DLD1 (cell line): ENCODE results near the gene CROCC2.

Experiments used
- in situ Hi-C: cut with HindIII; loops from 2 replicates; pipeline ENCODE4 v1.10.0; 2017; ENCODE audit warnings: low sequenced_read_pairs

The CROCC2 gene

DNA sequence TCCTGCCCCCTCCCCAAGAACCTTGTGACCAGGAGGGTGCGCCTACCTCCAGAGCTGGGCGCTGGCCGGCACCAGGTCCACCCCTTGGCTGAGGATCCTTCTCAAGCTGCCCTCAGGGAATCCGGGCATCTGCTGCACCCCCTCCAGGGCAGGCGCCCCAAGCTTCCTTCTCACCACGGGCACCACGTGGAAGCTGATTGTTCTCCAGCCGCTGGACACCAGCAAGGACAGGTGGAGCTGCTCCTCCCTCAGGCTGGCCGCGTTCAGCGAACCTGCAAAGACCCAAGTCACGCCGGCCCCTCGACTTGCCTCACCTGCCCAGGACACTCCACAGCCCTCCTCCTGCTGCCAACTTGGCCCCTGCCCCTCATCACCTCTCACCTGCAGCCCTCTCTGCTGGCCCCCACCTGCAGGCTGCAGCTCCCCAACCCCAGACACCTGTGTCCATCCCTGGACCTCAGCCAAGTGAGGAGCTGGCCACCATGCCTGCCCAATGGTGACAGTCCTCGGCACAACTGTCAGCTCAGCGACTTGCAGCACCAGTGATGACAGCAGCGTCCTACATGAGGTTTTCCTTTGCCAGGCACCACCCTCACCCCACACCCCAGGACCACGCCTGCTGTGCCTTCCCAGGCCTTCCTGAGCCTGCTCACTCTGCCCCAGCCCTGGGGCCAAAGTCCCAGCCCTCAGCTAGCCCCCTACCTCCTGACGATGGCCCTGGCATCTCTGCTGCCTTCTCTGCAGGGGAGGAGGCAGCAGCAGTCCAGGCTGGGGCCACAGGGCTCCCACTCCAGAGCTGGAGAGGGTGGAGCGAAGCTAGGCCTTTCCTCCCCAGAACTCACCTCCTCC lies 14.4 kb upstream of the CROCC2 start:
- in situ Hi-C loops = no loop called here

GRCh38 chr2:240892356-240892755 lies 13.8 kb upstream of the CROCC2 start:
- in situ Hi-C loops = no loop called here

- in situ Hi-C loops = no loop called here
These were observed 13.2 kb upstream of the CROCC2 start for GRCh38 chr2:240892925-240893324.

GRCh38 chr2:240893363-240893844 lies 12.7 kb upstream of the CROCC2 start:
- in situ Hi-C loops = no loop called here

GRCh38 chr2:240894006-240894405 lies 12.1 kb upstream of the CROCC2 start:
- in situ Hi-C loops = no loop called here

GRCh38 chr2:240894836-240895558 lies 11.1 kb upstream of the CROCC2 start:
- in situ Hi-C loops = no loop called here

GRCh38 chr2:240895656-240896388 lies 10.3 kb upstream of the CROCC2 start, which contains the start of gene MAB21L4:
MAB21L4 (minus strand) TSS chr2:240896156; CDS start chr2:240895997, 159 bp downstream.
- in situ Hi-C loops = no loop called here

GRCh38 chr2:240896394-240896793 lies 9.7 kb upstream of the CROCC2 start:
- in situ Hi-C loops = no loop called here

DNA sequence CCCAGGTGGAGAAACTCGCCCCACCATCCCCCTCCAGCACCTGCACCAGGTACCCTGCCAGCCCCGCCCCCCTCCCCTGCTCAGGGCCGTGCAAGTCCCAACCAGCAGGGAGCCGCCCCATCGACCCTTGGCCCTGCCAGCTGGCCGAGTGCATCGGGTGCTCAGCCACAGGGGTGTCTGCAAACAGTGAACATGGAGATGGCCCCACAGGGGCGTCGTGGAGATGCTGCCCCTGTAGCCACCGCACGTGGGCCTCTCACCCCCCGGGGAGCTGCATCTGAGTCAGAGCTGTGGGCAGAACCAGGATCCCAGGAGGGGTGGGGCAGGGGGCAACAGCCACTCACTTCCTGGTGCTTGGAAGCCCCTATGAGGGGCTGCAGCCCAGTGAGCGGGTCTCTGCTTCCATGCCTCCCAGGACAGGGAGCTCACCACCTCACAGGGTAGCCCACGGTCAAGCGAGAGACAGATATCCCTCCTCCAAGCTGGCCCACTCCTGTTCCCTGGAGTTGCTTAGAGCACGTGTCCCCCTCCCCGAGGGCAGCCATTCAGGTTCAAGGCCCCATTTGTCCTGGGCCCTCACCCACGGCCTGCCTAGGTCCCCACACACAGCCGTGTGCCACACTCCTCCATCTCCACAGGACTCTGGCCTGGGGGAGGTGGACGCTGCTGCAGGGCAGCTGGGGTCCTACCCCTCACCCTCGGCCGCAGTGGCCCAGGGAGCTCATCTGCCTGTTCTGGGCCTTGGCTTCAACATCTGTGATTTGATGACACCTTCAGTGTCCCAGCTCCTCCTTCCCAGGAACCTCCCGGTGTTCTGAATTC lies 9.1 kb upstream of the CROCC2 start:
- in situ Hi-C loops = no loop called here

GRCh38 chr2:240898108-240898730 lies 7.9 kb upstream of the CROCC2 start:
- in situ Hi-C loops = no loop called here

GRCh38 chr2:240898731-240899467 lies 7.2 kb upstream of the CROCC2 start:
- in situ Hi-C loops = no loop called here

DNA sequence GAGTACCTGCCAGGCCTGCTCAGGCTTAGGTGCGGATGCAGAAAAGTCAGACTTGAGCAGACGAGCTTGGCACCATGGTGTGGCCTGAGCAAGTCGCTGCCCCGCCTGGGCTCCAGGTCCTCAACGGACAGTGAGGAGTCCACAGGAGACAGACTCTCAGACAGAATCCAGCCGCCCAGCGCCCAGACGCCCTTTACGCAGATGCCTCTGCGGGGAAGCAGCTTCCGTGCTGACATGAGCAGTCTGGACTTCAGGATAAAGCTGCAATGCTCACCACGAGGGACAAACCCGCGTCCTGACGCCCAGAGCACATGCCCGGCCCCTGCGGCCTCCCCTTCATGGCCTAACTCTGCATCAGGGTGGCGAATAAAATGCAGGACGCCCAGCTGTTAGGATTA lies 6.7 kb upstream of the CROCC2 start:
- in situ Hi-C loops = no loop called here

DNA sequence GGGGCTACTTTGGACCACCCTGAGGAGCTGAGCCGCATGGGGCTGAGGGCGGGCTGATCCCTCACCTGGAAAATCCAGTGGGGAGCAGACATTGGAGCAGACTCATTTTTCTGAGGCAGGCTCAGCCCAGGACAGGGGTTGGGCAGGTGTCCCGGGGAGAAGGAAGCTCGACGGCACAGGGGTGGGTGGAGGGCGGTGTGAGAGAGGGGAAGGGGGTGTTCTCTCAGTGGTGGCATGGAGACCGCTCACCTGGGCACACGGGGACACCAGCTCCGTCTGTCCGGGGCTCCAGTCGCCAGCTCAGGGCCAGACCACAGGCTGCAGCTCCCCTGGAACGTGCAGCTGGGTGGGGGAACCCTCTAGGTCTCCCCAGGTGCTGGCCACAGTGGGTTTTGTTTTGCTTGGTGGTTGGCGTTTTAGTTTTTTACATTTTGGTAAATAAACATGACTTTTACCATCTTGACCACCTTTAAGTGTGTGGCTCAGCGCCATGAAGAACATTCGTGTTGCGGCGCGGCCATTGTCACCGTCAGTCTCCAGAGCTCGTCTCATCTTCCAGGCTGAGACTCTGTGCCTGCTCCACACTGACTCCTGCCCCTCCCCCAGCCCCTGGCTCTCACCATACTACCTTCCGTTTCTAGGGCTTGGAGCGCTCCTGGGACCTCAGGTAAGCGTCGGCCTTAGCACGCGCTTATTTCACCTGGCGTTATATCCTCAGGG lies 5.8 kb upstream of the CROCC2 start:
- in situ Hi-C loops = loop anchor here (10.0 kb wide), 1 partner anchor 56 kb away; no protein-coding TSS in a partner anchor

GRCh38 chr2:240901986-240902614 lies 4.0 kb upstream of the CROCC2 start:
- in situ Hi-C loops = loop anchor here (10.0 kb wide), 1 partner anchor 57 kb away; no protein-coding TSS in a partner anchor

GRCh38 chr2:240902615-240903041 lies 3.5 kb upstream of the CROCC2 start:
- in situ Hi-C loops = loop anchor here (10.0 kb wide), 1 partner anchor 58 kb away; no protein-coding TSS in a partner anchor

DNA sequence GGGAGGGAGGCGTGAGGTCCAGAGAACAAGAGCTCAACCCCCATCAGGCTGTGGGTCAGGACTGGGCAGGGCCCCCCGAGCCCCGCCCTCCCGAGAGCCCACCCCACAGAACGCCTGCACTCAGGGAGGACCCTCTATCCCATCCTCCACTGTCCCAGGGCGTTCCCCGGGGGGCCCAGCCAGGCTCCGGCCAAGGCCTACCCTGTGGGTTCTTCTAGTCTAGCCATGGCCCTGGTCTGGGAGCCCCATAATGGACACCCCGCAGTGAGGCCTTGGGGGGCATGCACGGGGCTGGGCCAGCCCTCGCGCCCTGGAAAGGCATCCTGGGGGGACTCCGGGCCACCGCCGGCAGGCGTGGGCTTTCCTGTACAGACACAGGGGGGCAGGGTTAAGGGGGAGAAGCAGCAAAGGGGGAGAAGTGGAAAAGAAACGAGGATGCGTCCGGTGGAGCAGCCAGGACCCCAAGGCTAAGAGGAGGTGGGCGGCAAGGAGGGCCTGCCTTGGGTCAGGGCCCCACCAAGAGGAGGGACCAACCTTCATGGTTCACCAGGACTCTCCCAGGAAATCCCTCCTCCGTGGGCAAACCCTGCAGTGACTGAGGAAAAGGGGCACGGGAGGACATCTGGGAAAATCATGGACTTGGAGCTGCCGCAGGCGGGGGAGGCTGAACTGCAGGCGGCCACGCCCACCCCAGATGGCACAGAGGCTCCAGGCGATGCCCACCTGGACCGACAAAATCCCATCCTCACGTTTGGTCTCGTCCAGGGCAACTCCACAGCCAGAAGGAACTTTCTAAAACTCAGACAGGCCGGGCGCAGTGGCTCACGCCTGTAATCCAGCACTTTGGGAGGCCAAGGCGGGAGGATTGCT lies 2.7 kb upstream of the CROCC2 start:
- in situ Hi-C loops = loop anchor here (10.0 kb wide), 1 partner anchor 59 kb away; no protein-coding TSS in a partner anchor
